Measurements from ENCODE around the gene IL10. TPM values are rescaled to one million over a fixed set of nuclear protein-coding genes. Genes with fewer than 3 reads are reported as not detected.

The IL10 gene
- polyA plus RNA-seq, 10 donors, result 0.25 to 1.2 (median 0.49) TPM

Other genes with a start within 250 kb of the IL10 start
- 10 to 100 TPM; 34.6 to 51.5 (median 39.1) TPM for gene EIF2D, start 160.0 kb downstream of the IL10 start, polyA plus RNA-seq (ENCODE audit: insufficient read length in 10 of 10)
- 1 to 10 TPM; 2.8 to 6.2 (median 4.3) TPM for gene DYRK3, start 137.0 kb downstream of the IL10 start, polyA plus RNA-seq (ENCODE audit: insufficient read length in 10 of 10)
- 10 to 100 TPM; 62.6 to 77.4 (median 72.0) TPM for gene MAPKAPK2, start 87.6 kb downstream of the IL10 start, polyA plus RNA-seq (ENCODE audit: insufficient read length in 10 of 10)
- gene IL19, start 1.7 kb downstream of the IL10 start, polyA plus RNA-seq (ENCODE audit: insufficient read length in 10 of 10), result not detected
- gene IL20, start 93.1 kb upstream of the IL10 start, polyA plus RNA-seq (ENCODE audit: insufficient read length in 10 of 10), result not detected
- gene IL24, start 124.9 kb upstream of the IL10 start, polyA plus RNA-seq (ENCODE audit: insufficient read length in 10 of 10), result 1 to 10 TPM in 1 of 10 donors, under 1 TPM in 7, not detected in 2; 0.10 to 1.6 (median 0.16) TPM
- 10 to 100 TPM in 1 of 10 donors, 1 to 10 TPM in 8, under 1 TPM in 1; 0.88 to 10.6 (median 1.4) TPM for gene FCMR, start 149.4 kb upstream of the IL10 start, polyA plus RNA-seq (ENCODE audit: insufficient read length in 10 of 10)
- gene PIGR, start 174.0 kb upstream of the IL10 start, polyA plus RNA-seq (ENCODE audit: insufficient read length in 10 of 10), result under 1 TPM in 2 of 10 donors, not detected in 8; 0.03 to 0.04 TPM
- not detected for gene FCAMR, start 198.0 kb upstream of the IL10 start, polyA plus RNA-seq (ENCODE audit: insufficient read length in 10 of 10)

Measured in muscle of back (tissue), 10 donors.